Astrocyte of the spinal cord (primary cell): ENCODE measurements around the gene MIDN.
"Not testable (repeated sequence)": the region's sequence is repeated elsewhere in the genome, so short reads cannot be mapped to it uniquely, and the experiment has no call there.

Experiments used
- DNase-seq: peaks from one replicate; pipeline ENCODE4 v3.0.0; 2011; ENCODE audit warnings: low read depth, low spot score
- H3K4me3 ChIP-seq: 2 replicates; pipeline ENCODE4 v1.5.1; 2011; ENCODE audit warnings: low read depth, mild to moderate bottlenecking, low read length, moderate library complexity
- CTCF ChIP-seq: IDR thresholded peaks from 2 replicates; pipeline ENCODE4 v1.5.1; 2012; ENCODE audit warnings: low read depth, mild to moderate bottlenecking, low read length, inconsistent platforms
- in situ Hi-C: cut with HindIII; loops from 2 replicates; pipeline ENCODE4 v1.10.0; 2017; ENCODE audit warnings: low sequenced_read_pairs

Gene MIDN

GRCh38 chr19:1244693-1245451, 3.5 kb upstream of the MIDN start:
- no peak for TF ChIP-seq CTCF
- no peak for DNase-seq
- H3K4me3 ChIP-seq: no peak overlapping the region
- in situ Hi-C loops: no loop called here

GRCh38 chr19:1245494-1246264, 2.7 kb upstream of the MIDN start:
- in situ Hi-C loops: no loop called here
- no peak for DNase-seq
- no peak overlapping the region for H3K4me3 ChIP-seq
- no peak for TF ChIP-seq CTCF

- DNase-seq, H3K4me3 ChIP-seq, in situ Hi-C loops: not testable (repeated sequence)
Observed at GRCh38 chr19:1246265-1247087, 1.9 kb upstream of the MIDN start.

- DNase-seq: no peak
- in situ Hi-C loops: no loop called here
- H3K4me3 ChIP-seq: peak overlapping the region; percentile 67
- no peak for TF ChIP-seq CTCF
Observed at GRCh38 chr19:1247748-1248138, 640 bp upstream of the MIDN start.

- peak; percentile 59 for TF ChIP-seq CTCF
- peak overlapping the region; percentile 67 for H3K4me3 ChIP-seq
- in situ Hi-C loops: no loop called here
- no peak for DNase-seq
Observed at GRCh38 chr19:1248786-1249297, 459 bp downstream of the MIDN start.

GRCh38 chr19:1249298-1249989, 1.1 kb downstream of the MIDN start:
- peak; percentile 98 for DNase-seq
- TF ChIP-seq CTCF: no peak
- in situ Hi-C loops: no loop called here
- peak overlapping the region; percentile 67 for H3K4me3 ChIP-seq
